22Rv1 (cell line): ENCODE results near the gene BEND3.

Experiments used
- ZFX ChIP-seq: fragments of 450-650 bp; IDR thresholded peaks from 2 replicates; pipeline ENCODE4 v1.6.1; 2017; ENCODE audit warnings: antibody characterized with exemption, borderline replicate concordance
- TF ChIP-seq, protein P1 (sequence below): fragments of 450-650 bp; IDR thresholded peaks from 2 replicates; pipeline ENCODE4 v1.5.1; 2017; ENCODE audit warnings: mild to moderate bottlenecking

DNA sequence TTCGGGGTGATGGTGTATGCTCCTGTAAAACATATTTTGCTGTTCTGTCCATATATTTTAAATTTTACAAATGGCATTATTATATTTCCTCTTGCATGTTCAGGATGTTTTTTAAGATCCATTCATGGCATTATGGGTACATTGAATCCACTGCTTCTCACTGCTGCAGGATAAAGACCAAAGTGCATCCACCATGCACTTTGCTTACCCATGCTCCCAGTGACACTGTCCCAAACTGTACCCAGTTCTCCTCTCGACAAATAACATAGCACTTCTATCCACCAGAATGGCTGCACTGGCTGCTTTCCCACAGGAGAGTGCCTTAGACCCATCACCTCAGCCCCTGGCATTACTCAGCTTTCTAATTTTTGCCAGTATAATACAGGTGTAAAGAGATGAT is 57.6 kb downstream of the BEND3 start:
- TF ChIP-seq, protein P1, sequence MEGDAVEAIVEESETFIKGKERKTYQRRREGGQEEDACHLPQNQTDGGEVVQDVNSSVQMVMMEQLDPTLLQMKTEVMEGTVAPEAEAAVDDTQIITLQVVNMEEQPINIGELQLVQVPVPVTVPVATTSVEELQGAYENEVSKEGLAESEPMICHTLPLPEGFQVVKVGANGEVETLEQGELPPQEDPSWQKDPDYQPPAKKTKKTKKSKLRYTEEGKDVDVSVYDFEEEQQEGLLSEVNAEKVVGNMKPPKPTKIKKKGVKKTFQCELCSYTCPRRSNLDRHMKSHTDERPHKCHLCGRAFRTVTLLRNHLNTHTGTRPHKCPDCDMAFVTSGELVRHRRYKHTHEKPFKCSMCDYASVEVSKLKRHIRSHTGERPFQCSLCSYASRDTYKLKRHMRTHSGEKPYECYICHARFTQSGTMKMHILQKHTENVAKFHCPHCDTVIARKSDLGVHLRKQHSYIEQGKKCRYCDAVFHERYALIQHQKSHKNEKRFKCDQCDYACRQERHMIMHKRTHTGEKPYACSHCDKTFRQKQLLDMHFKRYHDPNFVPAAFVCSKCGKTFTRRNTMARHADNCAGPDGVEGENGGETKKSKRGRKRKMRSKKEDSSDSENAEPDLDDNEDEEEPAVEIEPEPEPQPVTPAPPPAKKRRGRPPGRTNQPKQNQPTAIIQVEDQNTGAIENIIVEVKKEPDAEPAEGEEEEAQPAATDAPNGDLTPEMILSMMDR: no peak
- TF ChIP-seq ZFX: no peak
